HT-29 (cell line): Measurements from ENCODE around the gene NOA1. TPM values are rescaled to one million over a fixed set of nuclear protein-coding genes. Genes with fewer than 3 reads are reported as not detected.
"Not testable (repeated sequence)": the region's sequence is repeated elsewhere in the genome, so short reads cannot be mapped to it uniquely, and the experiment has no call there.

Experiments used
- DNase-seq: peaks from one replicate; pipeline ENCODE4 v3.0.0-alpha.2; 2015; ENCODE audit warnings: low spot score
- small RNA-seq: library from RNA; depleted of rRNA; stranded (forward); fragments of <200 nt; gene quantifications from one replicate; pipeline ENCODE3, GENCODE V24; 2014
- total RNA-seq: library from RNA; depleted of rRNA; stranded (reverse); fragments of >200 nt; shearing (Covaris generic); gene quantifications from 2 replicates; pipeline ENCODE4 v1.2.3, GENCODE V29; 2014; rRNA removed

Gene NOA1
- total RNA-seq, 1 experiment from 2014 or later = 43.4 TPM

DNA sequence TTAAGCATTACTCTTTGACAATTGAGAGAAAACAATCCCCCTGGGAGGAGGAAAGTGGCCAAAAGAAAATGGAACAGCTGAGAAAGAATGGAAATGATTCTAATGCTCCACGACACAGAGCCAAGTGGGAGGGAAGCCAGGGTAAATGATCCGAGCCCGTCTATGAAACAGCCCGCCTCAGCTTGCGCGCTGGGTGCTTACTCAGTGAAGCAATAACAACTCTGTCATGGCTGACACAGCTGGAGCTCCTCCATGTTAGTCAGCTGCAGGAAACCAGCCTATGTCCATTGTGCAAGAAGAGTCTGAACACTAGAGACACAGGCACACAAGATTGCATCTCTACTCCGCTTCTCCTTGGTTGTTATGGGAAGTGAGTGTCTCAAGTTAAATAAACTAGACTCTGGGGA lies 19.3 kb downstream of the NOA1 start:
- DNase-seq = no peak

- DNase-seq = no peak
Measured at GRCh38 chr4:56953680-56954520, 23.5 kb downstream of the NOA1 start.

GRCh38 chr4:56941403-56941802 lies 36.0 kb downstream of the NOA1 start:
- DNase-seq = no peak

- no peak for DNase-seq
Measured at GRCh38 chr4:56940971-56941370, 36.4 kb downstream of the NOA1 start.

DNA sequence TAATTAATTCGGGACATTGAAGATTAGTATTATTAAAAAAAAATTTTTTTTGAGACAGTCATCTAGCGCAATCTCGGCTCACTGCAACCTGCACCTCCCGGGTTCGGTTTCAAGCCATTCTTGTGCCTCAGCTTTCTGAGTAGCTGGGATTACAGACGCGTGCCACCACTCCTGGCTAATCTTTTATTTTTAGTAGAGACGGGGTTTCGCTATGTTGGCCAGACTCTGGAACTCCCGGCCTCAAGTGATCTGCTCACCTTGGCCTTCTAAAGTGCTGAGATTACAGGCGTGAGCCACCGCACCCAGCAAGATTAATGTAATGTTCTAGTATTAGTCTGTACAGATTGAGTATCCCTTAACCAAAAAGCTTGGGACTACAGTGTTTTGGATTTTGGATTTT lies 37.0 kb downstream of the NOA1 start:
- no peak for DNase-seq

DNA sequence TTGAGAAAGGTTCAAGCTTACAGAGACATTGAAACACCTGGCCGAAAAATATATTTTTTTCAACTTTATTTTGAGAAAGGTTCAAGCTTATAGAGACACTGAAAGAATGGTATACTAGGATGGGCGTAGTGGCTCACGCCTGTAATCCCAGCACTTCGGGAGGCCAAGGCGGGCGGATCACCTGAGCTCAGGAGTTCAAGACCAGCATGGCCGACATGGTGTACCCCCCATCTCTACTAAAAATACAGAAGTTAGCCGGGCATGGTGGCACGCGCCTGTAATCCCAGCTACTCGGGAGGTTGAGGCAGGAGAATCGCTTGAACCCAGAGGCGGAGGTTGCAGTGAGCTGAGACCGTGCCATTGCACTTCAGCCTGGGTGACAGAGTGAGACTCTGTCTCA lies 37.6 kb downstream of the NOA1 start:
- not testable (repeated sequence) for DNase-seq

GRCh38 chr4:56937262-56937661 lies 40.1 kb downstream of the NOA1 start:
- no peak for DNase-seq

GRCh38 chr4:56931924-56932323 lies 45.5 kb downstream of the NOA1 start:
- DNase-seq = no peak

- no peak for DNase-seq
Measured at GRCh38 chr4:56930638-56931037, 46.8 kb downstream of the NOA1 start.

DNA sequence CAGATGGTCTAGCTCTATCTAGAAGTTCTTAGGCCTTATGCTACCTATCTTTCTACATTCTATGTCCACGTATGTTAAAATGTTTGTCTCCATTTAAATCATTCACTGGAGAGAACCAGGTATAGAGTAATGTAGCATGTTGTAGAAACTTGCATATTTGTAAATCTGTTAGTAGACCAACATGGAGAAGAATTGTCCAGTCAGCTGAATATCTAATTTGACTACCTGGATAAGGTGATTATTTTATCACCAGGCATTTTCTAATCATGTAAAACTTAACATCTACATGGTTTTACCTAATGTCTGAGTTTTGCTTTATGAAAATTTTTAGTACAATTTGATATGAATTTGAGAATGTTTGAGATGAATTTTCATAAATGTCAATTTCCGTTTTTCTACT lies 50.2 kb downstream of the NOA1 start:
- DNase-seq = no peak

- DNase-seq = not testable (repeated sequence)
Measured at GRCh38 chr4:56914977-56915376, 62.4 kb downstream of the NOA1 start.

DNA sequence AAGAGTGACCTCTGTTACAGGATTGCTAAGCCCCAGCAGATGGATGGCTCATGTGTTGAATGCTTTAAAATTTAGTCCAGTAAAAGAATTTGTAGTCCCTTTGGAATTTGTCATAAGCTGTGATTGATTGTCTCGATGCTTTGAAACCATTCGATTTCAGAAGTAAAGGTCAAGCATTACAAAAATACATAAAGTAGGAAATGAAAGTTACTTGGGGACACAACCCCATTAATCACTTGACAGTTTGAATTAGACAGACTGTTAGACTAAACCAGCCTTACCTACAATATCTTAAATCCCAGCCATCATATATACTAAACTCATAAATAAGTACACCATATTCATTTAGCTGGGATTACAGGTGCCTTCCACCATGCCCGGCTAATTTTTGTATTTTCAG lies 63.1 kb downstream of the NOA1 start:
- no peak for DNase-seq

Small RNA genes within 50 kb of the gene (small RNA-seq; reads per million reads assigned to genes)
- gene RNU6-998P = not detected

Other genes starting within 250 kb of the NOA1 start
- gene SPINK2, start 155.9 kb downstream of the NOA1 start, total RNA-seq = not detected in 2 replicates
- 22.0 and 22.4 TPM in 2 replicates for gene REST, start 69.7 kb downstream of the NOA1 start, total RNA-seq
- gene POLR2B, start 1.3 kb upstream of the NOA1 start, total RNA-seq = 62.6 and 71.0 TPM in 2 replicates
- gene IGFBP7, start 132.8 kb upstream of the NOA1 start, total RNA-seq = not detected in 2 replicates